T-helper 1 cell treated with Interleukin-12 subunit alpha and Interleukin-12 subunit beta and Interleukin-4 antibody, amounts not matched to agents 30 μg/mL and 1 μg/mL, for 36 hours (primary cell): ENCODE measurements around the gene OR10A4.
"Not testable (repeated sequence)": the region's sequence is repeated elsewhere in the genome, so short reads cannot be mapped to it uniquely, and the experiment has no call there.

Experiments
- H3K27ac Mint-ChIP-seq: one replicate; pipeline ENCODE4 v1.8.0; 2021; ENCODE audit warnings: mild to moderate bottlenecking, mixed read lengths
- H3K27me3 Mint-ChIP-seq: one replicate; pipeline ENCODE4 v1.8.0; 2021; ENCODE audit warnings: low read depth, mixed read lengths
- H3K36me3 Mint-ChIP-seq: one replicate; pipeline ENCODE4 v1.8.0; 2021; ENCODE audit warnings: low read depth, mixed read lengths
- H3K4me1 Mint-ChIP-seq: one replicate; pipeline ENCODE4 v1.8.0; 2021; ENCODE audit warnings: low read depth, mixed read lengths
- H3K4me3 Mint-ChIP-seq: one replicate; pipeline ENCODE4 v1.8.0; 2021; ENCODE audit warnings: mild to moderate bottlenecking, moderate library complexity, mixed read lengths
- H3K9me3 Mint-ChIP-seq: one replicate; pipeline ENCODE4 v1.8.0; 2021; ENCODE audit warnings: mixed read lengths

OR10A4 gene

GRCh38 chr11:6875761-6876160 is 664 bp upstream of the OR10A4 start:
- H3K9me3 Mint-ChIP-seq = no peaks in the 10 kb centered on the region
- H3K4me1 Mint-ChIP-seq = no peaks in the 10 kb centered on the region
- H3K36me3 Mint-ChIP-seq = no peaks in the 10 kb centered on the region
- no peak overlapping the region for H3K4me3 Mint-ChIP-seq
- no peaks in the 10 kb centered on the region for H3K27me3 Mint-ChIP-seq
- H3K27ac Mint-ChIP-seq = no peak overlapping the region

GRCh38 chr11:6876914-6877313 is 489 bp downstream of the OR10A4 start:
- no peaks in the 10 kb centered on the region for H3K27me3 Mint-ChIP-seq
- H3K4me3 Mint-ChIP-seq = no peak overlapping the region
- H3K27ac Mint-ChIP-seq = no peak overlapping the region
- H3K4me1 Mint-ChIP-seq = no peaks in the 10 kb centered on the region
- H3K36me3 Mint-ChIP-seq = no peaks in the 10 kb centered on the region
- H3K9me3 Mint-ChIP-seq = no peaks in the 10 kb centered on the region

GRCh38 chr11:6882751-6883150 is 6.3 kb downstream of the OR10A4 start:
- no peaks in the 10 kb centered on the region for H3K4me1 Mint-ChIP-seq
- H3K27me3 Mint-ChIP-seq = peaks cover 16% of the 10 kb centered on the region
- no peak overlapping the region for H3K4me3 Mint-ChIP-seq
- H3K36me3 Mint-ChIP-seq = no peaks in the 10 kb centered on the region
- H3K27ac Mint-ChIP-seq = no peak overlapping the region
- H3K9me3 Mint-ChIP-seq = no peaks in the 10 kb centered on the region

DNA sequence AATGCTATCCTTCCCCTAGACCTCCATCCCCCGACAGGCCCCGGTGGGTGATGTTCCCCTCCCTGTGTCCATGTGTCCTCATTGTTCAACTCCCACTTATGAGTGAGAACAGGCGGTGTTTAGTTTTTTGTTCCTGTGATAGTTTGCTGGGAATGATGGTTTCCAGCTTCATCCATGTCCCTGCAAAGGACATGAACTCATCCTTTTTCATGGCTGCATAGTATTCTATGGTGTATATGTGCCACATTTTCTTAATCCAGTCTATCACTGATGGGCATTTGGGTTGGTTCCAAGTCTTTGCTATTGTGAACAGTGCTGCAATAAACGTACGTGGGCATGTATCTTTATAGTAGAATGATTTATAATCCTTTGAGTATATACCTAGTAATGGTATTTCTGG is 11.3 kb downstream of the OR10A4 start:
- peaks cover 16% of the 10 kb centered on the region for H3K27me3 Mint-ChIP-seq
- not testable (repeated sequence) for H3K4me3 Mint-ChIP-seq, H3K9me3 Mint-ChIP-seq, H3K4me1 Mint-ChIP-seq, H3K27ac Mint-ChIP-seq, H3K36me3 Mint-ChIP-seq

- Mint-ChIP-seq H3K4me1 (no peaks in the 10 kb centered on the region), H3K27me3 (peaks cover 9% of the 10 kb centered on the region), H3K9me3 (peaks cover 4% of the 10 kb centered on the region), H3K27ac (no peak overlapping the region), H3K4me3 (no peak overlapping the region), H3K36me3 (no peaks in the 10 kb centered on the region)
Measured at GRCh38 chr11:6888830-6889229, 12.4 kb downstream of the OR10A4 start.

GRCh38 chr11:6889835-6890234 is 13.4 kb downstream of the OR10A4 start:
- H3K4me3 Mint-ChIP-seq = no peak overlapping the region
- no peak overlapping the region for H3K27ac Mint-ChIP-seq
- H3K36me3 Mint-ChIP-seq = no peaks in the 10 kb centered on the region
- H3K9me3 Mint-ChIP-seq = peaks cover 4% of the 10 kb centered on the region
- H3K4me1 Mint-ChIP-seq = no peaks in the 10 kb centered on the region
- H3K27me3 Mint-ChIP-seq = peaks cover 6% of the 10 kb centered on the region

- Mint-ChIP-seq H3K27ac (no peak within 1 kb of the TSS), H3K27me3 (no peaks in the 10 kb centered on the region), H3K9me3 (peaks cover 4% of the 10 kb centered on the region), H3K4me3 (no peak within 1 kb of the TSS), H3K4me1 (no peaks in the 10 kb centered on the region), H3K36me3 (no peaks in the 10 kb centered on the region)
Measured at GRCh38 chr11:6892400-6892799, 16.0 kb downstream of the OR10A4 start, which contains the start of gene OR2D2. OR2D2 (minus strand) TSS chr11:6892500; CDS start chr11:6892500, 0 bp downstream.

DNA sequence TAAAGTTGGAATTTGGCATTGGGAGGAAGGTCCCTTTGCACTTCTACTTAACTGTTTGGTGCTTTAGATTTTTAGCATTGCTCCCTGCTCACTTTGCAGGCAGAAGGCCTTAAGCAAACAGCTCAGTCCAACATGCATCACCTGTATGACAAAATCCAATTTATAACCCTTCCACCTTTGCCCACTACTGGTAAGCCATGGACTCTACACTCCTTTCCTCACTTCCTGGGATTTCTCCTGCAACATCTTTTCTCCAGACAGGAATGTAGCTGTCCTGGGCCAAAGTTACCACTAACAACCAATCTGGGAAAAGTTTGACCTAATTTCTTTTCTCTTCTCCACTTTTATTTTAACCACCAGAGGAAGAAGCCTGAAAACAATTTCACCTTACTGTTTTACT is 17.7 kb downstream of the OR10A4 start:
- Mint-ChIP-seq H3K4me1 (no peaks in the 10 kb centered on the region), H3K9me3 (no peaks in the 10 kb centered on the region), H3K27me3 (no peaks in the 10 kb centered on the region), H3K36me3 (no peaks in the 10 kb centered on the region), H3K4me3 (no peak overlapping the region), H3K27ac (no peak overlapping the region)

DNA sequence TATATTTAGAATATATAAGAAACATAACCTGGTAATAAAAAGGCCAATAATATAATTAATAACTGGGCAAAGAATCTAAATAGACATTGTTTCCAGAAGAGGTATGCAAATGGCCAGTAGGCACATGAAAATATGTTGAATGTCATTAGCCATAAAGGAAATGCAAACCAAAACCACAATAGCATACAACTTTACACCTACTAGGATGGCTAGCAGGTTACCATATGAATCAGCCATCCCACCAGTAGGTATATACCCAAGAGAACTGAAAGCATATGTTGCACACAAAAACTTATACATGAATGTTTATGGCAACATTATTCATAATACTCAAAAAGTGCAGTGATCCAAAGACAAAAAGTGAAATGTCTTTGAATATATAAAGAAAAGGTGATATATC is 18.6 kb downstream of the OR10A4 start:
- H3K27me3 Mint-ChIP-seq = no peaks in the 10 kb centered on the region
- no peaks in the 10 kb centered on the region for H3K4me1 Mint-ChIP-seq
- no peaks in the 10 kb centered on the region for H3K9me3 Mint-ChIP-seq
- no peak overlapping the region for H3K27ac Mint-ChIP-seq
- H3K36me3 Mint-ChIP-seq = no peaks in the 10 kb centered on the region
- H3K4me3 Mint-ChIP-seq = no peak overlapping the region

DNA sequence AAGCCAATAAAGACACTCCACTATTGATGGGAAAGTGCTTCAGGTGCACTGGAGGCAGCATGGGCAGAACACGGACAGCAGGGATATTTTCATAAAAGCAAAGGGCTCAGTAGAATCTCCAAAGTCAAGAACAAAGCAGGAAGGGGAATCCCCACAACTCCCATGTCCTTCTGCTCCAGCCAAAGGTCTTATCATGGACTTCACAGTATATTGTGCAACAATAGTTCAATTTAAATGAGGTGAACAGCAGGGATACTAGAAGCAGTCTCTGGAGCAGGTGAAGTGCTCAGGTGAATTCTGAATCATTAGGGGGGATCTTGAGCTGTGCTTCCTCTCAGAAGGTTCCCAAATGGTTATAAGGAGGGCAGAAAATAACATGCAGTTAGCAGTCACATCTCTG is 22.5 kb downstream of the OR10A4 start:
- no peak overlapping the region for H3K4me3 Mint-ChIP-seq
- no peaks in the 10 kb centered on the region for H3K9me3 Mint-ChIP-seq
- H3K27me3 Mint-ChIP-seq = peaks cover 10% of the 10 kb centered on the region
- no peaks in the 10 kb centered on the region for H3K36me3 Mint-ChIP-seq
- no peak overlapping the region for H3K27ac Mint-ChIP-seq
- no peaks in the 10 kb centered on the region for H3K4me1 Mint-ChIP-seq

DNA sequence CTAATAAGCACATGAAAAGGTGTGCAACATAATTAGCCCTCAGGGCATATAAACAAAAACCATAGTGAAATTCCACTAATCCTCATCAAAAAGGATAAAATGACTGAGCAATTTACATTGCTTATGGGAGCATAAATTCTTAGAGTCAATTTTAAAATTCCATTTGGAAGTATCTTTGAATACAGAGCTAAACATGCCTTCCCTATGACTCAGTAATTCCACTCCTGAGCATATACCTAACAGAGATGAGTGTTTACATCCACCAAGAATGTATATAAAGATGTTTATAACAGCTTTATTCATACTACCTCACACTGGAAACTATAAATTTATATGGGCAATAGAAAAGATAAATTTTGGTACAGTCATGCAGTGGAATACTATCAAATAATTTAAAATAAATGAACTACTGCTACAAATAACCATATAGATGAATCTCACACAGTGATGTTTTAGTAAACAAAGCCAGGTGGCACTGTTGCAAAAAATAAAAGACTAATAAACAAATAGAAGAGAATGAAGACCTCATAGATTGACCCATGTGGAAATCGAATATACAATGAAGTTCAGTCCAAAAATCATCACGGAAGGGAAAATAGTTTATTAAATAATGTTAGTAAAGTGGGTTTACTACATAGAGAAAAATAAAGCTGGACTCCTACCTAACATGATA is 24.0 kb downstream of the OR10A4 start:
- Mint-ChIP-seq H3K36me3 (no peaks in the 10 kb centered on the region), H3K4me1 (no peaks in the 10 kb centered on the region), H3K4me3 (no peak overlapping the region), H3K27me3 (peaks cover 10% of the 10 kb centered on the region), H3K9me3 (no peaks in the 10 kb centered on the region), H3K27ac (no peak overlapping the region)

DNA sequence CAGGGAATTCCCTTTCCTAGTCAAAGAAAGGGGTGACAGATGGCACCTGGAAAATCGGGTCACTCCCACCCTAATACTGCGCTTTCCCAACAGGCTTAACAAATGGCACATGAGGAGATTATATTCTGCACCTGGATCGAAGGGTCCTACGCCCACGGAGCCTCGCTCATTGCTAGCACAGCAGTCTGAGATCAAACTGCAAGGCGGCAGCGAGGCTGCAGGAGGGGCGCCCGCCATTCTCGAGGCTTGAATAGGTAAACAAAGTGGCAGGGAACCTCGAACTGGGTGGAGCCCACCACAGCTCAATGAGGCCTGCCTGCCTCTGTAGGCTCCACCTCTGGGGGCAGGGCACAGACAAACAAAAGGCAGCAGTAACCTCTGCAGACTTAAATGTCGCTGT is 28.4 kb downstream of the OR10A4 start:
- H3K4me1 Mint-ChIP-seq, H3K4me3 Mint-ChIP-seq, H3K9me3 Mint-ChIP-seq, H3K27me3 Mint-ChIP-seq, H3K36me3 Mint-ChIP-seq, H3K27ac Mint-ChIP-seq: not testable (repeated sequence)

DNA sequence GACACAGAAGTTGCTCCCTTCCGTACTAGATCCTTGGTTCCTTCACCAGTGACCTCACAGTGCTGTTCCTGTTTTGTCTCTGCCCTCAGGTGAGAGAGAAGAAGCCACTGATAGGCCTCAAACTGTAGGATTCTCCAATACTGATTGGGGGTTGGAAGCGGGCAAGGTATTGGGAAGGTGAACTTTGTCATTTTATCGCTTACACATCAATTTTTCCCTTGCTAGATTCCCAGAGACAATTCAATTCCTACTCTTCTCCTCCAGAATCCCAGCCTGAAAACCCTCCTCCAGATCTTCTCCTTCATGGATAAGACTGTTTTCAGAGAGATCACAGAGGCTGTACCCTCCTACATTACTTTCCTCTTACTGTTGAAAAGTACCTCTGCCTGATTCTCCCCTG is 35.0 kb downstream of the OR10A4 start:
- H3K4me1 Mint-ChIP-seq = no peaks in the 10 kb centered on the region
- no peaks in the 10 kb centered on the region for H3K27me3 Mint-ChIP-seq
- H3K9me3 Mint-ChIP-seq = no peaks in the 10 kb centered on the region
- H3K27ac Mint-ChIP-seq = no peak overlapping the region
- H3K36me3 Mint-ChIP-seq = no peaks in the 10 kb centered on the region
- H3K4me3 Mint-ChIP-seq = no peak overlapping the region

DNA sequence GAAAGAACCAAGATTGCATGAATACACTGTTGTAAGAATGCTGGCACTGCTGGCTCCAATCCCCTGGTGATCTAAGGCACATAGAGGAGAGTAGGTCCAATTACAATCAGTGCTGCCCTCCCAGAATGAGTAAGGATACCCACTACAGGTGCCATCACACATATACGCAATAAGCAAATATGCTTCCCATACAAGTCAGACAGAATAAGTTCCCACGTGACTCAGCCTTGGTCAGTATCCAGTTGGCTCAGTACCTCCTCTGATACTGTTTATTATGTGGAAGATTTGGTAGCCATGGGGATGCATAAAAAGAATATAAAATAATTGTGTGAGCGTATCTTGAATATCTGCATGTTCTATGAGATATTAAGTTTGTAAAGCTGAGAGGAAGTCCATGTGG is 35.5 kb downstream of the OR10A4 start:
- no peak overlapping the region for H3K4me3 Mint-ChIP-seq
- H3K4me1 Mint-ChIP-seq = no peaks in the 10 kb centered on the region
- no peaks in the 10 kb centered on the region for H3K9me3 Mint-ChIP-seq

DNA sequence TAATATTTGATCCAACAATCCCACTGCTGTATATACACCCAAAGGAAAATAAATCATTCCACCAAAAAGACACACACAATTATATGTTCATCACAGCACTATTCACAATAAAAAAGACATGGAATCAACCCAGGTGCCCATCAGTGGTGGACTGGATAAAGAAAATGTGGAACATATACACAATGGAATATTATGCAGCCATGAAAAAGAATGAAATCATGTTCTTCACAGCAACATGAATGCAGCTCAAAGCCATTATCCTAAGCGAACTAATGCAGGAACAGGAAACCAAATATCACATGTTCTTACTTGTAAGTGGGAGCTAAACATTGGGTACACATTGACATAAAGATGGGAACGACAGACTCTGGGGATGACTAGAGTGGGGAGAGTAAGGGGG is 43.3 kb downstream of the OR10A4 start:
- H3K4me1 Mint-ChIP-seq = no peaks in the 10 kb centered on the region
- H3K27ac Mint-ChIP-seq = no peak overlapping the region
- peaks cover 3% of the 10 kb centered on the region for H3K9me3 Mint-ChIP-seq
- peaks cover 3% of the 10 kb centered on the region for H3K27me3 Mint-ChIP-seq
- no peak overlapping the region for H3K4me3 Mint-ChIP-seq
- no peaks in the 10 kb centered on the region for H3K36me3 Mint-ChIP-seq

More for the DNA sequence above, 35.5 kb downstream of the OR10A4 start:
- no peaks in the 10 kb centered on the region for H3K27me3 Mint-ChIP-seq
- no peaks in the 10 kb centered on the region for H3K36me3 Mint-ChIP-seq
- H3K27ac Mint-ChIP-seq = no peak overlapping the region

GRCh38 chr11:6920702-6921101 is 44.3 kb downstream of the OR10A4 start, which contains the start of gene OR2D3:
OR2D3 (plus strand) TSS chr11:6921002; CDS start chr11:6921002, 0 bp downstream.
- peaks cover 3% of the 10 kb centered on the region for H3K4me1 Mint-ChIP-seq
- peaks cover 3% of the 10 kb centered on the region for H3K9me3 Mint-ChIP-seq
- no peak within 1 kb of the TSS for H3K27ac Mint-ChIP-seq
- no peaks in the 10 kb centered on the region for H3K36me3 Mint-ChIP-seq
- H3K27me3 Mint-ChIP-seq = peaks cover 11% of the 10 kb centered on the region
- no peak within 1 kb of the TSS for H3K4me3 Mint-ChIP-seq
